GM18870 (cell line): ENCODE data around the gene TOMM34.

Experiments used
- ATAC-seq: cut with Tn5 transposase; IDR thresholded peaks from one replicate; pipeline ENCODE4 v1.9.1; 2021; ENCODE audit warnings: moderate library complexity; ENCODE audit not compliant: unreplicated experiment

The TOMM34 gene

DNA sequence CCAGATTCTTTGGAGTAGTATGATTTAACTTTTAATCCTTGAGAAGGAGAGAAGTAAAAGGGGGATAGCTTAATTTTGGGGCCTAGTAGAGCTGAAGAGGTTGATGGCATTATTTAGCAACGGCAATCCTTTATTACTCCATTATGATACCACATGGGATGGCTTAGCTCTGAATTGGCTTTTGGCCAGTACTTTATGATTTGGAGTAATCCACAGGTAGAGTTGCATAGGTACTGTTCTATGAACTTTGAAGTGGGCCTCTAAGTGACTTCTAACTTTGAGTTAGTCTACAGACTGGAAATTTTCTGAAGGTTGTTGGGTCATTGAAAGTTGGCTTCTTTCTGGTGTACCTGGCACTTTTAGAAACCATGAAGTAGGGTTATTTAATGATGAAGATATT lies 63.1 kb downstream of the TOMM34 start:
- no peak for ATAC-seq

DNA sequence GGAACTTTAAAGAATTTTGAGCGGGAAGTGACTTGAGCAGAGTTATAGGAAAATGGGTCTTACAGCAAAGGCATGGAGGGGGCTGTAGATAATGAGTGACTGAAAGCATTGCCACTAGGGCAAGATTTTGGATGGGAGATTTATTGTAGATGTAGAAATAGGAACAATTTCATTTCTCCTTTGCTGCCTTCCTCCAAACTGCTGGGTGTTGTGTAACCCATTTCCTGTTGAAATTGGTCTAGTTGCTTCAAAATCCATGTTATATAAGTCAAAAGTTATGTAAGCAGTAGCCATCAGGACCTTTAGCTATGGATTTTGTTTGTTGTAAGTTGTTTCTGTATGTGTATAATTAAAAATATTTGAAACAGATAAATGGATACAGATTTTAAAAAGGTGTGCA lies 63.6 kb downstream of the TOMM34 start:
- no peak for ATAC-seq

DNA sequence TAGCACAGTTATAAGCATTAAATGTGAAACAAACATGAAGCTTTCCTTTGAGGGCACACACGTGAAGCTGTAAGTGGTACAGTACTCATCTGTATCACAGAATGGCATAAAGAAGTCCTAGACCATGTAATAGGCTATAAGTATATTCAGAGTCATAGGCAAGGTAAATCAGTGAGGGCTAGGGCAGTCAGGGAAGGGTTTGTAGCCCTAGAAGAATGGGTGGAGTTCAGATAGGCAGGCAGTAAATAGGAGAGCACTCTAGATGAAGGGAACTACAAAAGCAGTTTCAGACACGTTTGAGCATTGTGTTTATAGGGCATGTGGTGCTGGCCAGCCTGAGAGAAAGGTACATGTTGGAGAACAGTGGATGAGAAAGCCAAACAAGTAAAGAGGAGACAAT lies 65.2 kb downstream of the TOMM34 start:
- no peak for ATAC-seq
